Colonic mucosa (tissue), 4 donors: ENCODE results near the gene NUP42. TPM values are rescaled to one million over a fixed set of nuclear protein-coding genes. Genes with fewer than 3 reads are reported as not detected.

Experiments used
- DNase-seq: peaks from one replicate; pipeline ENCODE4 v3.0.0-alpha.2; 2020
- H3K27ac ChIP-seq: fragments of 200-600 bp; one replicate; pipeline ENCODE4 v1.8.0; 2021
- H3K27me3 ChIP-seq: fragments of 200-600 bp; one replicate; pipeline ENCODE4 v1.8.0; 2021
- H3K36me3 ChIP-seq: fragments of 200-600 bp; one replicate; pipeline ENCODE4 v1.8.0; 2021
- H3K4me1 ChIP-seq: fragments of 200-600 bp; one replicate; pipeline ENCODE4 v1.8.0; 2021; ENCODE audit warnings: mild to moderate bottlenecking
- H3K4me3 ChIP-seq: fragments of 200-600 bp; one replicate; pipeline ENCODE4 v1.8.0; 2021
- H3K9ac ChIP-seq, 2 donors: one replicate each; pipeline ENCODE4 v1.7.0; 2013; ENCODE audit warnings: control low read depth in 2 of 2, low read depth in 2 of 2, low read length in 2 of 2
- H3K9me3 ChIP-seq: fragments of 200-600 bp; one replicate; pipeline ENCODE4 v1.8.0; 2021
- intact Hi-C: fragments of 100-400 bp; cut with DNase I; formaldehyde crosslinking; loops from one replicate; pipeline ENCODE4 v1.14.1; 2022
- total RNA-seq, 2 donors: library from RNA; stranded (reverse); fragmentation: NEBNext Ultra II Directional in 1 of 2; extraction: Animal tissue kit (Norgen Biotek cat#: 25700) in 1 of 2; gene quantifications; one replicate each; pipeline ENCODE4 v1.2.1, GENCODE V29; 2021
- TF ChIP-seq, protein P1 (sequence below): fragments of 200-600 bp; IDR thresholded peaks from one replicate; pipeline ENCODE4 v1.8.0; 2022; ENCODE audit warnings: antibody characterized with exemption, mild to moderate bottlenecking
- donor health status: healthy.
- donor health status: DM: no; HTN: no; CAD: no.
- donor health status: DM: no; HTN: no; CAD: no.

NUP42 gene
- total RNA-seq, 2 donors from 2014 or later, result 23.4 to 30.5 TPM

DNA sequence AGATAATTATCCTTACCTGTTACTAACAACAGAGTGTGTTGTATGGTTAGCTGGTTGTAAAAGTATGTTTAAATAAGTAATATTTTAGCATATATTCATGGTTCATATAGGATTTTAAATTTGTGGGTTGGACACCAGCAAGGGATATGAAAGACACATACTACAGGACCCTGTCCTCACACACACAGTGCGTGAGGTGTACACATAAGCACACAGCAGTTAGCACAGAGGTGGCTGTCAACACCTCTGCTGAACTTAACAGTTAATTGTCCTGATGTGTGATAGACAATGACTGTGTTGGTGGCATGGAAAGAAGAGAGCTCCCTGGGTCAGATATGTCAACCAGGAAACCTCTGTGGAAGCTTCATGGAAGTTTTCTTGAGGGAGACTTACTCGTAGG lies 23.3 kb upstream of the NUP42 start:
- Histone ChIP-seq H3K9me3 (no peaks in the 10 kb centered on the region), H3K4me1 (no peaks in the 10 kb centered on the region), H3K36me3 (no peaks in the 10 kb centered on the region), H3K27me3 (no peaks in the 10 kb centered on the region), H3K4me3 (no peak overlapping the region), H3K9ac (no peak overlapping the region), H3K27ac (no peak overlapping the region)
- no peak for DNase-seq
- intact Hi-C loops, result no loop called here
- TF ChIP-seq, protein P1, sequence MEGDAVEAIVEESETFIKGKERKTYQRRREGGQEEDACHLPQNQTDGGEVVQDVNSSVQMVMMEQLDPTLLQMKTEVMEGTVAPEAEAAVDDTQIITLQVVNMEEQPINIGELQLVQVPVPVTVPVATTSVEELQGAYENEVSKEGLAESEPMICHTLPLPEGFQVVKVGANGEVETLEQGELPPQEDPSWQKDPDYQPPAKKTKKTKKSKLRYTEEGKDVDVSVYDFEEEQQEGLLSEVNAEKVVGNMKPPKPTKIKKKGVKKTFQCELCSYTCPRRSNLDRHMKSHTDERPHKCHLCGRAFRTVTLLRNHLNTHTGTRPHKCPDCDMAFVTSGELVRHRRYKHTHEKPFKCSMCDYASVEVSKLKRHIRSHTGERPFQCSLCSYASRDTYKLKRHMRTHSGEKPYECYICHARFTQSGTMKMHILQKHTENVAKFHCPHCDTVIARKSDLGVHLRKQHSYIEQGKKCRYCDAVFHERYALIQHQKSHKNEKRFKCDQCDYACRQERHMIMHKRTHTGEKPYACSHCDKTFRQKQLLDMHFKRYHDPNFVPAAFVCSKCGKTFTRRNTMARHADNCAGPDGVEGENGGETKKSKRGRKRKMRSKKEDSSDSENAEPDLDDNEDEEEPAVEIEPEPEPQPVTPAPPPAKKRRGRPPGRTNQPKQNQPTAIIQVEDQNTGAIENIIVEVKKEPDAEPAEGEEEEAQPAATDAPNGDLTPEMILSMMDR, result no peak

DNA sequence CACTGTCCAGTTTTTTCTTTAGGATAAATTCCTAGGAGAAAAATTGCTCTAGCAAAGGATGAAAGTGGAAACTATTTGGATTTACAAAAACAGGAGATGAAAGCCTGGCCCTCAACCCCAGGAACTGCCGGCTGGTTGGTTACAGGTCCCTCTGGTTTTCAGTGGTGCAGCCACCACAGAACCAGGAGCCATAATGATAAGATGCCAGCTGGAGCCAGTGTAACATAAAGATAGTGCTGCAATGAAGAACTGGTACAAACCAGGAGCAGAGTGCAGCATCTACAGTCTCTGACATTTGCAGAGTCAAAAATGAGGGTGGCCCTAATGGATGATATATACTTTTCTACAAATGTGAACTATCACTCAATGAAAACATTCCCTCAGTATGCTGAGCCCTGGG lies 20.4 kb upstream of the NUP42 start:
- TF ChIP-seq, protein P1, result no peak

DNA sequence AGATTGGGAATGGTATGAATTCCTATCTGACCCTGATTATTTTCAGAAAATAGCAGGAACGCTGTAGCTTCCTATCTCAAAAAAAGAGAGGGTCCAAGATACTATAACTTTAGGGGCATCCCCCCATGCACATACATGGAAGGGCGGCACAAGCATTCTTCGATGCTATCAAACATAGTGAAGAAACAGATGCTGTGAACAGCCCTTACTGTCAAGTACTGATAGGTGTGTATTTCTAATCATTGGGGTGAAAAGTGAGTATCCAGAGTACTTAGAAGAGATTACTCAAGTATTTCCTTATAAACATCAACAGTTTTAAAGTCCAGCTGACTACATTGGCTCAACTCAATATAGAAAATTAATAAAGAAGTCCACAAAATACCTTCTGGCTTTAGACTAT lies 17.0 kb upstream of the NUP42 start:
- no peaks in the 10 kb centered on the region for H3K27me3 ChIP-seq
- no peak overlapping the region for H3K4me3 ChIP-seq
- TF ChIP-seq, protein P1, result no peak
- H3K27ac ChIP-seq, result no peak overlapping the region
- no peaks in the 10 kb centered on the region for H3K9me3 ChIP-seq
- H3K9ac ChIP-seq, result no peak overlapping the region
- intact Hi-C loops, result no loop called here
- H3K4me1 ChIP-seq, result no peaks in the 10 kb centered on the region
- no peak for DNase-seq
- H3K36me3 ChIP-seq, result no peaks in the 10 kb centered on the region

More for the DNA sequence above, 20.4 kb upstream of the NUP42 start:
- DNase-seq, result no peak
- intact Hi-C loops, result no loop called here
- no peaks in the 10 kb centered on the region for H3K36me3 ChIP-seq
- H3K4me3 ChIP-seq, result no peak overlapping the region
- H3K9ac ChIP-seq, result no peak overlapping the region
- no peaks in the 10 kb centered on the region for H3K9me3 ChIP-seq
- no peaks in the 10 kb centered on the region for H3K4me1 ChIP-seq
- H3K27ac ChIP-seq, result no peak overlapping the region
- no peaks in the 10 kb centered on the region for H3K27me3 ChIP-seq

DNA sequence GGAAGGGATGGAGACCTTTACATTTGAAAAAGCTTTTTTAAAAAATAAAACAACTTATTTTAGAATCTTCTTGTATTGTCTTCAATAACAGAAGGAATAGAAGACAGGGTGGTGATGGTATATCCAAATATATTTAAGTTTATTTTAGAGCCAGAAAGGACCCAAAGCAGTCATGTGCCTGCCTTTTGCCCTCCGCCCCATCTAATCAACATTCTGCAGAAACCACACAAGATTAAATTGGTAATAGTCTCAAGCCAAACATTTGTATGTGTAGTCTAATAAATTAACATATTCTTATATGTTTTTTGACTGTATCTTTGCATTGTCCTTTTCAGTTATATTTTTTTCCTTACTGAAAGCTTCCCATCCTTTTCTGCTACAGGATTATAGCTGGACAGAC lies 16.5 kb upstream of the NUP42 start:
- H3K9me3 ChIP-seq, result no peaks in the 10 kb centered on the region
- no peak for DNase-seq
- no peak overlapping the region for H3K4me3 ChIP-seq
- no peak overlapping the region for H3K9ac ChIP-seq
- H3K4me1 ChIP-seq, result no peaks in the 10 kb centered on the region
- no peaks in the 10 kb centered on the region for H3K36me3 ChIP-seq
- TF ChIP-seq, protein P1, result no peak
- H3K27me3 ChIP-seq, result no peaks in the 10 kb centered on the region
- H3K27ac ChIP-seq, result no peak overlapping the region
- intact Hi-C loops, result no loop called here

DNA sequence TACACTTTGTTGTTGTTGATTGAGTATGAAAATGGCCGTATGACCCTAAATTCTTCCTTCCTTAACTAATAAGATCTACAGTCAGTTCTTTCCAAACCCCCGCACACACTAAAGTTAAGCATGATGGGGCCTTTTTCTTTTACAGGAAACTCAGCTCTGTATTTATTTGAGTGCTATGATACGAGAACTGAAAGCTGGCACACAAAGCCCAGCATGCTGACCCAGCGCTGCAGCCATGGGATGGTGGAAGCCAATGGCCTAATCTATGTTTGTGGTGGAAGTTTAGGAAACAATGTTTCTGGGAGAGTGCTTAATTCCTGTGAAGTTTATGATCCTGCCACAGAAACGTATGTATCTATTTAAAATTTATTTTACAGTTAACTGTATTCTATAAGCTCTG lies 14.2 kb upstream of the NUP42 start:
- H3K9me3 ChIP-seq, result no peaks in the 10 kb centered on the region
- intact Hi-C loops, result no loop called here
- TF ChIP-seq, protein P1, result no peak

More for the DNA sequence above, 14.2 kb upstream of the NUP42 start:
- H3K27me3 ChIP-seq, result no peaks in the 10 kb centered on the region
- H3K4me3 ChIP-seq, result no peak overlapping the region
- H3K36me3 ChIP-seq, result no peaks in the 10 kb centered on the region
- no peak overlapping the region for H3K27ac ChIP-seq
- H3K4me1 ChIP-seq, result no peaks in the 10 kb centered on the region
- H3K9ac ChIP-seq, result no peak overlapping the region
- DNase-seq, result no peak
